T-helper 9 cell (primary cell): ENCODE measurements around the gene BNC2.
"Not testable (repeated sequence)": the region's sequence is repeated elsewhere in the genome, so short reads cannot be mapped to it uniquely, and the experiment has no call there.

Experiments
- DNase-seq: peaks from one replicate; pipeline ENCODE4 v3.0.0-alpha.2; 2020

Gene BNC2

GRCh38 chr9:16575142-16575985 lies 295.1 kb downstream of the BNC2 start:
- DNase-seq: no peak

DNA sequence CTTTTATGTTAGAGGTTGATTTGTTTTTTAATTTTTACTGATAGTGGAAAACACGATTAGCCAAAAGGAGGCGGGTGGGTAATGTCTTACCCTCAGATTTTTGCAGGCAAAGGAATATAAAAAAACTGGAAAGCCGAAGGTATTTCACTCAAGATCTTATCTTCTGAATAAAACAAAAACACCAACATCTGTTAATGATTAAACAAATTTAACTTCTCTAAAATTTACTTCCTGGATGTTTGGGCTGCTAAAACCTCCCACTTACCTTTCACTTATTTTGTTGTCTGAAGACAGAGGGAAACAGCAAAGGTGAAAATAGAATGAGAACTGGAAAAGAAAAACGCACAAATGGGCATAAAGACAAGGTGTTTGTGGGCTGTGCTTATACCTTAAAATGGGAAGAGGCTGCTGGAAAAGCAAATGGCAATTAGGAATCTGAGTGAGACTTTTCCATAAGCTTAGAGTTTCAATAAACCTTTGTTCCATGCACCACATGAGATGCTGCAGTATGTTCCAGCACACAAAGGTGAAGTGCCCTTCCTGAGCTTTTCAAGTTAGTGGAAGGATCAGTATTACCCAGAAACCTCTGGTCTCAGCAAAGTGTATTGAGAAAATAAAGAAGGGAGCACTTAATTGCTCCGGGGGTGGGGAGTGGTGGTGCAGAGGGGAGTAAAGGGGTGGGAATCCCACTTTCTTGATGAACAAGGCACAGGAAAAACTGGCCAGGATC lies 298.3 kb downstream of the BNC2 start:
- no peak for DNase-seq

- no peak for DNase-seq
Observed at GRCh38 chr9:16571127-16571802, 299.2 kb downstream of the BNC2 start.

GRCh38 chr9:16563446-16563845 lies 307.0 kb downstream of the BNC2 start:
- no peak for DNase-seq

DNA sequence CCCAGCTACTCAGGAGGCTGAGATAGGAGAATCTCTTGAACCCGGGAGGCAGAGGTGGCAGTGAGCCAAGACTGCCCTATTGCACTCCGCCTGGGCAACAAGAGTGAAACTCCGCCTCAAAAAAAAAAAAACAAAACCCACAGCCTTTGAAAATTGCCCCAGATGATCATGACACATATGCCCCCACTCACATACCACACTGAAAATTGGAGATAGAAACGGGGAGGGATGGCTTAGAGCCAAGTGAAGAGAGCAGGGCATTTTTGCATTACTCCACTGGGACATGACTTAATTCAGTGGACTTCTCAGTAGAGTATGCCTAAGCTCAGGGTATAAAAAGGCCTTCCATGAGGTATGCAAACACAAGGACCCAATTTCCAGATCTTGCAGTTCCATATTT lies 309.3 kb downstream of the BNC2 start:
- no peak for DNase-seq

GRCh38 chr9:16559418-16560188 lies 310.9 kb downstream of the BNC2 start:
- no peak for DNase-seq

- DNase-seq: no peak
Observed at GRCh38 chr9:16555802-16556201, 314.7 kb downstream of the BNC2 start.

DNA sequence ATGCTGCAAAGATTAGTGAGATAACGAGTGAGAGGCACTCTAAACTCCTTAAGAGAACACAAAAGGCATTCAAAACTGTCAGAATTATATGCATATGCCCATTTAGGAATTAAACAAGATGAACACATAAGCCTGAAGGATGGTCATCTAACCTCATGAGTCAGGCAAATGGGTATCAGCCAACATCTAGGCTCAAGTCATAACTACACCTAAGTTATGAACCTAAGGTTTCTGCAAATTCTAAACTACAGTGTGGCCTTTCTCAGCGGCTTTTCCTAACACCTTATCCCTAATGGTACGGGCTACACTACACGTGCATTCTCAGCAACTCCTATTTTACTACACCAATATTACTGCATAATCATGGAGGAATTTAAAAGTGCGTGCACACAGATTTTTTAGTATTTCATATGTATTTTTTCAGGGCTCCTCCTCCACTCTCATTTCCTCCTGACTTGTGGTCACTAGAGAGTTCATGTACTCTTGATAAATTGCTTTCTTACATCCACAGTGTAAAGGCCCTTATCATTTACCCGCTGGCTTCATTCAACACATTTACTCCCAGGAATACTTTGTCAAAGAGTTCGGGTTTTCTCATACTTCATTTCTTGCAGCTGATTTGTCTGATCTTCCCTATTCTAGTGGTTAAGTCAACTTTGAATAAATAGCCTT lies 316.5 kb downstream of the BNC2 start:
- no peak for DNase-seq

DNA sequence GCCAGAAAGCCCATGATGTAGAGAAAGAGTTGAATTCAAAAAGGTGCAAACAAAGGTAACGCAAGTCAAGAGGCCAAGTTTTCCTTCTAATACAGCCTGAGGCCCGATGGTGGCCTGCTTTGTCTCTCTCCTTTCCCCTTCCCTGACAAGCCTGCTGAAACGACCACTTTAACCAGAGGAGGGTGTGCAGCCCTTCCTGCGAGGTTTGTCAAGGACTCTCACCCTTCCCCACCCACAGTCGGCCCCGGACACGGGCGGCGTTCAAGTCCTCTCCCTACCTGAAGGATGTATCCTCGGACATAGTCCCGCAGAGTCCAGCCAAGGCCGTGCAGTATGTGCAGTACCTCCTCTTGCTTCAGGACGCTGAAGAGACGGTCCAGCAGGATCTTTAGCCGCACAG lies 318.2 kb downstream of the BNC2 start:
- DNase-seq: no peak

GRCh38 chr9:16551692-16552091 lies 318.8 kb downstream of the BNC2 start:
- DNase-seq: no peak

DNA sequence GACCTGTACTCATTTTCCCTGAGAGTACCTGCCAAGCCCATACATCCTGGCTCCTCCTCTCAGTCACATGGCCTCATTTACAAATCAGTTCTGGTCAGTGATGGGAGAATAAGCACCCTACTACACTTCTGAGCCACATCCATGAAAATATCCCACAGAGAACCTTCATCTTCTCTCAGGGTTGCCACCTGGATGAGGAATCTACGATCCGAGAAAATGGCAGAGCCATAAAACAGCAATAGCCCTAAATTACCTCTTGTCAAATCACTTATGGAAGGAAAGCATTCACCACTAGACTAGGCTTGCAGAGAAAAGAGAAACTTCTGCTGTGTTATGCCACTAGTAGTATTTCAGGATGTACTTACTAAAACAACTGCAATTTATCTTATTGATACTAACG lies 324.8 kb downstream of the BNC2 start:
- DNase-seq: no peak

DNA sequence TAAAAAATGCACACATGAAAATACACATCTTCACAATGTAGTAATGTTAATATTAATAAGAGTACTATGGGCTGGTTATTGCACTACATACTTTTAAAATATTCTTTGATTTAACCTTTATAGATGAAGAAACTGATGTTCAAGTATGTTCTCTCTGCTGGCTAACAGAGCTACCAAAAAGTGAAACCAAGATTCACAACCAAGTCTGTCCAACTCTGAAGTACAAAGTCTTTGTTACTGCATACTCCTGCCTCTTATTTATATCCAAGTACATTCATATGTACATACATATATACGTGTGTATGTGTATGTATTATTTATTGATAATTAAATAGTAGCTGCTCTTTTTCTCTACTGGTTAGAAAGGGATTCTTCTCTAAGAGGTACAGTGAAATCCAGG lies 325.6 kb downstream of the BNC2 start:
- no peak for DNase-seq

- DNase-seq: no peak
Observed at GRCh38 chr9:16543686-16544085, 326.8 kb downstream of the BNC2 start.

DNA sequence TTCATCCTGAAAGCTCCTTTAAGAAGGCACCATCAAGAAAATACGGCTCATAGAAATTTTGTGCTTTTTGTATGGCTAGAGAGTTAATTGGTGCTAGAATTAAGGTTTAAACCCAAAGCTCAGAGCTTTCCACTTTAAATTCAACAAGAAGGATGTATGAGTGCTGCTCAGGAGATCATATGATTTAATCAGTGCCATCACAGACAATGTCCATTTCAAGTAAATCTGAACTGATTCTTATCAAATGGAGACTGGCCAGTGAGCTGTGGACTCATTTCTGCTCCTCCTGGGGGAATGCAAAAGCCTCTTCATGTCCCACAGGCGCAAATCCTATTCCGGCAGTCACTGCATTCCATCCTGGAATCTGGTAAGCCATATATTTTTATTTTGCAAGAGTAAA lies 327.2 kb downstream of the BNC2 start:
- DNase-seq: no peak

GRCh38 chr9:16542290-16542689 lies 328.2 kb downstream of the BNC2 start:
- no peak for DNase-seq

GRCh38 chr9:16540743-16541613 lies 329.5 kb downstream of the BNC2 start:
- DNase-seq: no peak

- not testable (repeated sequence) for DNase-seq
Observed at GRCh38 chr9:16539626-16540025, 330.8 kb downstream of the BNC2 start.

GRCh38 chr9:16535555-16535954 lies 334.9 kb downstream of the BNC2 start:
- no peak for DNase-seq

DNA sequence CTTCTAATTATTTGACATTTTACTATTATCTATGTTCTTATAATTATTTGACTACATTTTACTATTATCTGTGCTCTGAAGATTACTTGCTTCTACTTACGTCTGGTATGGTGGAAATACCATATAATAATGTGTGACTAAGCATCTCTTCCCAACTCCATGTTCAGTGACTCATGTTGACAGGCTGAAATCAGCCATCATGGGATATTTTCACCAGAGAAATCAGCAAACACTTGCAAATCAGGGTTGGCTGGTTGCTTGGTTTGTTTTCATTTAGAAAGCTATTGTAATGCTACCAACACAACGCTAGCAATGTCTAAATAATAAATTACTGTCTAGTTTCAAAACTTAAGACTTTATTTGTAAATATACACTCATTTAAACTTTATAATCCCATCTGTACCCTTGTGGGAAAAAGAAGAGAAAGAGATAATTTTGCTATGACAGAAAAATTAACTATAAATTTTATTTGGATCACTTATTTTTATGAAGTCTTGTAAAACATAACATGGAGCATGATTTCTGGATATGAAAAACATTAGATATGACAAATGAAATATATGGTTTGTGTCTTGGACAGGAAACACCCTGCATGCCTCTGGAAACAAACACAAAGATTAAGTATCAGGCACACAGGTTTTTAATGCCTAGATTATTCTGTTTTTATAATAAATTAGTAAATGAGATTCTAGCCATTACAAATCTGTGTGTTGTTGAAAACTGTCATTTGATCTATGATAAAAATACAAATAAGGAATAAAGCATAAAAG lies 337.6 kb downstream of the BNC2 start:
- DNase-seq: no peak

GRCh38 chr9:16532272-16532671 lies 338.2 kb downstream of the BNC2 start:
- DNase-seq: no peak
